T-cell (primary cell): ENCODE data around the gene ADCY6. TPM values are rescaled to one million over a fixed set of nuclear protein-coding genes. Genes with fewer than 3 reads are reported as not detected.

Experiments
- ATAC-seq, 4 experiments: fragments of 200-7000 bp in 3 of 4; fragments of 150-1000 bp in 1 of 4; cut with Tn5 transposase; replicated peaks in 1 of 4; 1 replicate in 3 of 4; 2 replicates in 1 of 4; pipeline ENCODE4 v1.10.0; 2021; ENCODE audit warnings: moderate library complexity in 3 of 4, mild to moderate bottlenecking in 2 of 4, moderate number of reproducible peaks in 1 of 4
- CTCF ChIA-PET, 2 donors: fragments of 300-600 bp; sonication (Branson Sonifier 250); formaldehyde crosslinking; loops; one replicate each; lab custom pipeline; 2022; ENCODE audit warnings: antibody characterized with exemption in 2 of 2; lab: Charles Lee
- POLR2A ChIA-PET, 2 donors: fragments of 300-600 bp; sonication (Branson Sonifier 250); formaldehyde crosslinking; loops; one replicate each; lab custom pipeline; 2022; ENCODE audit warnings: antibody characterized with exemption in 2 of 2; lab: Charles Lee
- DNase-seq, 35 experiments: peaks; one replicate each; pipeline versions ENCODE4 v3.0.0 to v3.0.0-alpha.2; 2013 to 2023
- H3K27ac ChIP-seq: one replicate; pipeline ENCODE4 v1.5.1; 2013; ENCODE audit warnings: low read length
- H3K27me3 ChIP-seq, 2 experiments: replicated peaks in 1 of 2; 1 replicate in 1 of 2; 2 replicates in 1 of 2; pipeline versions ENCODE4 v1.6.1 to v1.7.0; 2013; ENCODE audit warnings: low read length in 1 of 2, mixed read lengths in 1 of 2; ENCODE audit not compliant: control insufficient read depth in 2 of 2, insufficient read depth in 2 of 2; ENCODE audit errors: extremely low read depth in 1 of 2
- H3K36me3 ChIP-seq, 2 donors: 1 replicate in 1 of 2; 2 replicates in 1 of 2; pipeline versions ENCODE4 v1.6.1 to v1.7.0; 2013; ENCODE audit warnings: low read length in 1 of 2; ENCODE audit not compliant: control insufficient read depth in 2 of 2, insufficient read depth in 1 of 2; ENCODE audit errors: extremely low read depth in 1 of 2
- H3K4me1 ChIP-seq, 2 experiments: 1 replicate in 1 of 2; 2 replicates in 1 of 2; pipeline versions ENCODE4 v1.6.1 to v1.7.0; 2013; ENCODE audit warnings: low read length in 2 of 2, mixed read lengths in 1 of 2; ENCODE audit not compliant: insufficient read depth in 2 of 2, control insufficient read depth in 1 of 2; ENCODE audit errors: extremely low read depth in 1 of 2
- H3K4me3 ChIP-seq, 2 donors: 1 replicate in 1 of 2; 2 replicates in 1 of 2; pipeline versions ENCODE4 v1.5.1 to v1.7.0; 2013; ENCODE audit warnings: mild to moderate bottlenecking in 2 of 2, low read length in 1 of 2, moderate library complexity in 1 of 2; ENCODE audit not compliant: control insufficient read depth in 1 of 2; ENCODE audit errors: extremely low read depth in 1 of 2
- H3K9me3 ChIP-seq: 2 replicates; pipeline ENCODE4 v1.7.0; 2013
- H3K27ac Mint-ChIP-seq, 2 donors: one replicate each; pipeline ENCODE4 v1.8.0; 2020 to 2021; ENCODE audit warnings: mild to moderate bottlenecking in 2 of 2, mixed read lengths in 2 of 2
- H3K27me3 Mint-ChIP-seq, 2 donors: one replicate each; pipeline ENCODE4 v1.8.0; 2021 to 2022; ENCODE audit warnings: mixed read lengths in 2 of 2
- H3K36me3 Mint-ChIP-seq: one replicate; pipeline ENCODE4 v1.8.0; 2021; ENCODE audit warnings: mixed read lengths
- H3K4me1 Mint-ChIP-seq, 3 donors: one replicate each; pipeline ENCODE4 v1.8.0; 2020 to 2022; ENCODE audit warnings: mixed read lengths in 3 of 3, mild to moderate bottlenecking in 1 of 3
- H3K4me3 Mint-ChIP-seq, 3 donors: one replicate each; pipeline ENCODE4 v1.8.0; 2020 to 2022; ENCODE audit warnings: mild to moderate bottlenecking in 3 of 3, mixed read lengths in 3 of 3, moderate library complexity in 3 of 3
- H3K9me3 Mint-ChIP-seq, 3 donors: one replicate each; pipeline ENCODE4 v1.8.0; 2020 to 2022; ENCODE audit warnings: mixed read lengths in 3 of 3
- whole genome bisulfite sequencing: methylation state at CpG from one replicate; pipeline ENCODE4 v1.1.5; 2013; ENCODE audit warnings: missing lambda C conversion rate; ENCODE audit not compliant: insufficient coverage; 5-methylcytosine and 5-hydroxymethylcytosine counted together
- total RNA-seq, 35 experiments: library from RNA in 6 of 35; stranded (reverse) in 6 of 35; fragments of 120-200 nt in 1 of 35; gene quantifications; one replicate each; pipeline versions ENCODE4 v1.2.1 to v1.2.4 and lab custom pipeline; 2013 to 2026

Gene ADCY6
- total RNA-seq, 5 donors from 2014 or later (not counting 1 experiment from before 2014, with no cell fraction given) = 0.10 to 0.76 (median 0.66) TPM; not detected in 1

- H3K27ac ChIP-seq = no peak overlapping the region
- H3K4me1 Mint-ChIP-seq = peaks cover 0 to 7% (median 6%) of the 10 kb centered on the region in 3 donors
- no peak overlapping the region for H3K27ac Mint-ChIP-seq
- H3K27me3 ChIP-seq = peaks cover 0 to 17% of the 10 kb centered on the region in 2 experiments
- no peaks in the 10 kb centered on the region for H3K9me3 Mint-ChIP-seq
- ChIA-PET CTCF (interaction anchor here in 1 of 2 donors (0.6 to 0.7 kb wide), 2 partner anchors 19 to 319 kb away, joined by 7 read pairs; no protein-coding TSS in a partner anchor), POLR2A (interaction anchor here in 1 of 2 donors (0.7 kb wide), 1 partner anchor 432 kb away, joined by 9 read pairs; no protein-coding TSS in a partner anchor)
- H3K36me3 Mint-ChIP-seq = no peaks in the 10 kb centered on the region
- 83% methylated on average over 14 of the region's 14 CpGs for WGBS
- ATAC-seq (no peak), DNase-seq (no peak)
- no peaks in the 10 kb centered on the region for H3K4me1 ChIP-seq
- peaks cover 0 to 9% of the 10 kb centered on the region in 2 donors for H3K27me3 Mint-ChIP-seq
- H3K36me3 ChIP-seq = no peaks in the 10 kb centered on the region
- H3K9me3 ChIP-seq = no peaks in the 10 kb centered on the region
- H3K4me3 ChIP-seq = no peak overlapping the region
- no peak overlapping the region for H3K4me3 Mint-ChIP-seq
Measured at GRCh38 chr12:48800971-48801370, 12.1 kb upstream of the ADCY6 start.

- Mint-ChIP-seq H3K4me3 (no peak overlapping the region), H3K27ac (no peak overlapping the region), H3K4me1 (peaks cover 0 to 8% (median 7%) of the 10 kb centered on the region in 3 donors), H3K9me3 (no peaks in the 10 kb centered on the region), H3K27me3 (peaks cover 0 to 9% of the 10 kb centered on the region in 2 donors), H3K36me3 (no peaks in the 10 kb centered on the region)
- Histone ChIP-seq H3K4me1 (peaks cover 0 to 4% of the 10 kb centered on the region in 2 experiments), H3K27ac (no peak overlapping the region), H3K9me3 (no peaks in the 10 kb centered on the region), H3K27me3 (peaks cover 0 to 18% of the 10 kb centered on the region in 2 experiments), H3K36me3 (no peaks in the 10 kb centered on the region), H3K4me3 (no peak overlapping the region)
- DNase-seq (no peak), ATAC-seq (no peak)
- WGBS = 90% methylated on average over 14 of the region's 14 CpGs
- POLR2A ChIA-PET = no interaction called here
- CTCF ChIA-PET = interaction anchor here (0.5 to 0.7 kb wide), 2 partner anchors 11 kb away, joined by 3 to 6 read pairs; no protein-coding TSS in a partner anchor
Measured at GRCh38 chr12:48800457-48800856, 11.6 kb upstream of the ADCY6 start.

GRCh38 chr12:48796976-48797375 lies 8.1 kb upstream of the ADCY6 start:
- ChIA-PET CTCF (interaction anchor here (0.6 to 3.7 kb wide), 3 partner anchors 43 to 45 kb away, joined by 3 to 44 read pairs (median 23); no protein-coding TSS in a partner anchor), POLR2A (no interaction called here)
- no peak for ATAC-seq

GRCh38 chr12:48795550-48796455 lies 6.9 kb upstream of the ADCY6 start:
- H3K27ac Mint-ChIP-seq = no peak overlapping the region
- ChIA-PET CTCF (interaction anchor here (0.6 to 3.7 kb wide), 9 partner anchors 9 to 793 kb away, joined by 3 to 44 read pairs (median 4); no protein-coding TSS in a partner anchor), POLR2A (interaction anchor here (0.5 to 0.7 kb wide), 3 partner anchors 32 to 51 kb away, joined by 3 to 10 read pairs (median 4); no protein-coding TSS in a partner anchor)

More at GRCh38 chr12:48796976-48797375, 8.1 kb upstream of the ADCY6 start:
- no peak overlapping the region for H3K27ac ChIP-seq
- no peaks in the 10 kb centered on the region for H3K36me3 ChIP-seq
- Mint-ChIP-seq H3K27me3 (peaks cover 0 to 14% of the 10 kb centered on the region in 2 donors), H3K27ac (no peak overlapping the region), H3K4me1 (peaks cover 0 to 2% (median 1%) of the 10 kb centered on the region in 3 donors), H3K4me3 (no peak overlapping the region), H3K9me3 (no peaks in the 10 kb centered on the region), H3K36me3 (no peaks in the 10 kb centered on the region)
- H3K9me3 ChIP-seq = no peaks in the 10 kb centered on the region
- DNase-seq = no peak
- 85% methylated on average over 2 of the region's 3 CpGs for WGBS
- H3K4me1 ChIP-seq = peaks cover 0 to 4% of the 10 kb centered on the region in 2 experiments
- H3K4me3 ChIP-seq = no peak overlapping the region
- peaks cover 0 to 23% of the 10 kb centered on the region in 2 experiments for H3K27me3 ChIP-seq

GRCh38 chr12:48794870-48795269 lies 6.0 kb upstream of the ADCY6 start:
- no peak for ATAC-seq
- H3K4me1 ChIP-seq = peaks cover 0 to 4% of the 10 kb centered on the region in 2 experiments
- 89% methylated on average over 3 of the region's 3 CpGs for WGBS
- H3K36me3 ChIP-seq = no peaks in the 10 kb centered on the region
- DNase-seq = no peak
- no peak overlapping the region for H3K27ac Mint-ChIP-seq
- H3K27ac ChIP-seq = no peak overlapping the region
- H3K27me3 Mint-ChIP-seq = peaks cover 7 to 18% of the 10 kb centered on the region in 2 donors
- ChIA-PET CTCF (interaction anchor here (0.6 to 3.7 kb wide), 9 partner anchors 10 to 116 kb away, joined by 3 to 44 read pairs (median 5); no protein-coding TSS in a partner anchor), POLR2A (interaction anchor here (0.6 kb wide), 2 partner anchors 41 to 1363 kb away, joined by 3 to 10 read pairs; no protein-coding TSS in a partner anchor)
- peaks cover 0 to 25% of the 10 kb centered on the region in 2 experiments for H3K27me3 ChIP-seq
- no peaks in the 10 kb centered on the region for H3K36me3 Mint-ChIP-seq
- H3K9me3 Mint-ChIP-seq = no peaks in the 10 kb centered on the region
- peaks cover 0 to 9% (median 1%) of the 10 kb centered on the region in 3 donors for H3K4me1 Mint-ChIP-seq
- no peak overlapping the region for H3K4me3 Mint-ChIP-seq
- H3K9me3 ChIP-seq = no peaks in the 10 kb centered on the region
- no peak overlapping the region for H3K4me3 ChIP-seq

More at GRCh38 chr12:48795550-48796455, 6.9 kb upstream of the ADCY6 start:
- Mint-ChIP-seq H3K27me3 (peaks cover 0 to 13% of the 10 kb centered on the region in 2 donors), H3K4me1 (peaks cover 0 to 2% (median 1%) of the 10 kb centered on the region in 3 donors), H3K36me3 (no peaks in the 10 kb centered on the region), H3K4me3 (no peak overlapping the region), H3K9me3 (no peaks in the 10 kb centered on the region)
- Histone ChIP-seq H3K4me3 (no peak overlapping the region), H3K9me3 (no peaks in the 10 kb centered on the region), H3K27me3 (peaks cover 0 to 26% of the 10 kb centered on the region in 2 experiments), H3K4me1 (peaks cover 0 to 4% of the 10 kb centered on the region in 2 experiments), H3K27ac (no peak overlapping the region), H3K36me3 (no peaks in the 10 kb centered on the region)
- peak; percentile 65 to 82 (median 78) for ATAC-seq
- peak in 26 of 35 experiments; percentile 15 to 77 (median 39) for DNase-seq
- no CpG with 5 or more reads among the region's 12 CpGs for WGBS

- WGBS = no CpG with 5 or more reads among the region's 3 CpGs
- no peak overlapping the region for H3K4me3 ChIP-seq
- H3K36me3 ChIP-seq = no peaks in the 10 kb centered on the region
- ChIA-PET CTCF (interaction anchor here (1.5 to 3.7 kb wide), 4 partner anchors 17 to 43 kb away, joined by 4 to 44 read pairs (median 14); no protein-coding TSS in a partner anchor), POLR2A (no interaction called here)
- DNase-seq (no peak), ATAC-seq (no peak)
- Mint-ChIP-seq H3K9me3 (no peaks in the 10 kb centered on the region), H3K27me3 (peaks cover 12 to 23% of the 10 kb centered on the region in 2 donors), H3K4me3 (no peak overlapping the region), H3K4me1 (peaks cover under 1 to 12% (median 1%) of the 10 kb centered on the region in 3 donors), H3K27ac (no peak overlapping the region), H3K36me3 (no peaks in the 10 kb centered on the region)
- no peak overlapping the region for H3K27ac ChIP-seq
- no peaks in the 10 kb centered on the region for H3K9me3 ChIP-seq
- H3K4me1 ChIP-seq = peaks cover under 1 to 14% of the 10 kb centered on the region in 2 experiments
- H3K27me3 ChIP-seq = peaks cover 0 to 33% of the 10 kb centered on the region in 2 experiments
Measured at GRCh38 chr12:48793696-48794095, 4.8 kb upstream of the ADCY6 start.
